ENCODE results near the gene SMCO4. TPM values are rescaled to one million over a fixed set of nuclear protein-coding genes. Genes with fewer than 3 reads are reported as not detected.

SMCO4 gene
- total RNA-seq, 1 experiment from 2014 or later = 23.0 TPM

DNA sequence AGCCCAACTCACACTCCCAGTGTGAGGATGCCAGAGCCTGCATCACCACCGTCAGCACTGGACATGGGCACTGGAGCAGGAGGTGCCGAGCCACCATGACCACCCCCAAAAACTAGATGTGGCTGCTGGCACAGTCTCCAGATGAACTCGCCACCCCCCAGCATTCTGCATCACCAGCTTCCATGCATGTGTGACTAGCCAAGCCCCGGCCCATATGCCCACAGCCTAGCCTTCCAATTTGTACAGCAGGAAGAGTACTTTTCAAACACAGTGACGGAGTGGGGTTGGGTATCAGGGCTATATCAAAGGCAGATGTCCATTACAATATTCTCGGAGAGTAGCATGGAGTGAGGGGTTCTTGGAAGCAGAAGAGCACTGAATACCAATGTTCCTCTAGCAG is 62.9 kb downstream of the SMCO4 start:
- Histone ChIP-seq H3K79me2 (ENCODE audit: low read depth) (no peaks in the 10 kb centered on the region), H3K4me3 (no peak overlapping the region), H3F3A (ENCODE audit: insufficient read depth, low read depth) (no peaks in the 10 kb centered on the region), H3K4me1 (replicated peaks; ENCODE audit: insufficient read depth) (peaks cover 18% of the 10 kb centered on the region), H3K27ac (no peak overlapping the region), H4K20me1 (ENCODE audit: insufficient read depth) (no peaks in the 10 kb centered on the region), H3K9me2 (ENCODE audit: insufficient read depth) (no peaks in the 10 kb centered on the region), H3K27me3 (ENCODE audit: insufficient read depth, low read depth) (no peaks in the 10 kb centered on the region), H3K36me3 (ENCODE audit: low read depth) (no peaks in the 10 kb centered on the region), H3K9me3 (ENCODE audit: insufficient read depth, low read depth) (no peaks in the 10 kb centered on the region), H2AFZ (no peak overlapping the region), H3K4me2 (no peak overlapping the region)
- no TSS peak for BruUV-seq (replicated peaks)
- CTCF ChIA-PET = no interaction called here
- DNase-seq = no peak
- POLR2A ChIA-PET (ENCODE audit: unreplicated experiment) = no interaction called here
- TF ChIP-seq EZH2 (IDR thresholded peaks at IDR 0.05; ENCODE audit: low read depth) = no peak
- TF ChIP-seq, protein P1, sequence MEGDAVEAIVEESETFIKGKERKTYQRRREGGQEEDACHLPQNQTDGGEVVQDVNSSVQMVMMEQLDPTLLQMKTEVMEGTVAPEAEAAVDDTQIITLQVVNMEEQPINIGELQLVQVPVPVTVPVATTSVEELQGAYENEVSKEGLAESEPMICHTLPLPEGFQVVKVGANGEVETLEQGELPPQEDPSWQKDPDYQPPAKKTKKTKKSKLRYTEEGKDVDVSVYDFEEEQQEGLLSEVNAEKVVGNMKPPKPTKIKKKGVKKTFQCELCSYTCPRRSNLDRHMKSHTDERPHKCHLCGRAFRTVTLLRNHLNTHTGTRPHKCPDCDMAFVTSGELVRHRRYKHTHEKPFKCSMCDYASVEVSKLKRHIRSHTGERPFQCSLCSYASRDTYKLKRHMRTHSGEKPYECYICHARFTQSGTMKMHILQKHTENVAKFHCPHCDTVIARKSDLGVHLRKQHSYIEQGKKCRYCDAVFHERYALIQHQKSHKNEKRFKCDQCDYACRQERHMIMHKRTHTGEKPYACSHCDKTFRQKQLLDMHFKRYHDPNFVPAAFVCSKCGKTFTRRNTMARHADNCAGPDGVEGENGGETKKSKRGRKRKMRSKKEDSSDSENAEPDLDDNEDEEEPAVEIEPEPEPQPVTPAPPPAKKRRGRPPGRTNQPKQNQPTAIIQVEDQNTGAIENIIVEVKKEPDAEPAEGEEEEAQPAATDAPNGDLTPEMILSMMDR (conservative IDR thresholded peaks at IDR 0.05) = no peak
- intact Hi-C loops (cut with micrococcal nuclease; ENCODE audit: unreplicated experiment) = no loop called here

DNA sequence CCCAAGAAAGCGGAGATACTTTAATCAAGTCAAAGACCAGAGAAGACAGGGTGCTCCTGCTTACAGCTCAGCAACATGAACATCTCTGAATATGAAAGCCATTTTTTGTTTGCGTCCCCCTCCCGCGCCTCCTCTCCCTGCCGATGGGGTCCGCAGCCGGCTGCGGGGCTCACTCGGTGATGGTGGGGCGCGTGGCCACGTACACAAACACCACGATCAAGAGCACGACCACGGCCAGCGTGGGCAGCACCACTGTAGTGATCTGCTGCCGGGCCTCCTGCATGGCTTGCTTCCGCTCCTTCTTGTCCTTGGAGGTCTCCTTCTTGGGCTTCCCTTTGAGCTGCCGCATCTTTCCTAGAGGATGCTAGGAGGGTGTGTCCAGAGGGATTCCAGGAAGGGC is 64.3 kb downstream of the SMCO4 start:
- no peaks in the 10 kb centered on the region for H4K20me1 ChIP-seq (ENCODE audit: insufficient read depth)
- H3K79me2 ChIP-seq (ENCODE audit: low read depth) = no peaks in the 10 kb centered on the region
- POLR2A ChIA-PET (ENCODE audit: unreplicated experiment) = no interaction called here
- H3K4me3 ChIP-seq = no peak overlapping the region
- no peaks in the 10 kb centered on the region for H3K36me3 ChIP-seq (ENCODE audit: low read depth)
- CTCF ChIA-PET = no interaction called here
- DNase-seq = no peak
- H3K27me3 ChIP-seq (ENCODE audit: insufficient read depth, low read depth) = no peaks in the 10 kb centered on the region
- no peaks in the 10 kb centered on the region for H3K9me3 ChIP-seq (ENCODE audit: insufficient read depth, low read depth)
- no peaks in the 10 kb centered on the region for H3F3A ChIP-seq (ENCODE audit: insufficient read depth, low read depth)
- H3K9me2 ChIP-seq (ENCODE audit: insufficient read depth) = no peaks in the 10 kb centered on the region
- no TSS peak for BruUV-seq (replicated peaks)
- intact Hi-C loops (cut with micrococcal nuclease; ENCODE audit: unreplicated experiment) = no loop called here
- no peak overlapping the region for H3K4me2 ChIP-seq
- TF ChIP-seq, protein P1 (conservative IDR thresholded peaks at IDR 0.05) = no peak
- no peak for TF ChIP-seq EZH2 (IDR thresholded peaks at IDR 0.05; ENCODE audit: low read depth)
- H3K4me1 ChIP-seq (replicated peaks; ENCODE audit: insufficient read depth) = peaks cover 18% of the 10 kb centered on the region
- H3K27ac ChIP-seq = no peak overlapping the region
- no peak overlapping the region for H2AFZ ChIP-seq

DNA sequence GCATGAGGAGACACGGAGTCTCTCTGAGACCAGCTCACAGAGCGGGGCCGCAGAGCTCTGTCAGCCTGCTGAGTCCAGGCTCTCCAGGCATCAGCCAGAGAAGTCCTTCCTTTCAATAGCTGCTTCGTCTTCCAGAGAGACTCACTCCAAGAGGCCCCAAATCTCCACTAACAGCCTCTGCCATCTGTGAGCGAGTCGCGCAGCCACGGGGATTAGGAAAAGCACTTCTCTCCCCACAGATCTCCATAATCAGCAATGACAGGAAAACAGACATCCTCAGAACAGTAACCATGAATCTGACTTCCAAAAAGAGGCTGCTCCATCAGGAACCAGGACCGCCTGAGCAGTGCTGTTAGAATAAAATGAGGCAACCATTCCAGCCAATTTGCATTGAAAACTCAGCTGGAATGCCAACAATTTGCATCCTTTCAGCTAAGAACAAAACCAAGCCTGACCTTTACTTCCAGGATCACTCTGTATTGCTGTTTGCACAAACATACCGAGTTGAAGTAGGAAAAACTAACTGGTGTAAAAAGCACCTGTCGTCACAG is 65.4 kb downstream of the SMCO4 start:
- Histone ChIP-seq H3K79me2 (ENCODE audit: low read depth) (no peaks in the 10 kb centered on the region), H3K27me3 (ENCODE audit: insufficient read depth, low read depth) (no peaks in the 10 kb centered on the region), H2AFZ (no peak overlapping the region), H3K4me1 (replicated peaks; ENCODE audit: insufficient read depth) (peaks cover 18% of the 10 kb centered on the region), H3F3A (ENCODE audit: insufficient read depth, low read depth) (no peaks in the 10 kb centered on the region), H3K9me3 (ENCODE audit: insufficient read depth, low read depth) (no peaks in the 10 kb centered on the region), H3K36me3 (ENCODE audit: low read depth) (no peaks in the 10 kb centered on the region), H3K9me2 (ENCODE audit: insufficient read depth) (no peaks in the 10 kb centered on the region), H3K4me3 (no peak overlapping the region), H3K4me2 (no peak overlapping the region), H4K20me1 (ENCODE audit: insufficient read depth) (no peaks in the 10 kb centered on the region), H3K27ac (no peak overlapping the region)
- DNase-seq = no peak
- ChIA-PET POLR2A (ENCODE audit: unreplicated experiment) (no interaction called here), CTCF (no interaction called here)
- TF ChIP-seq, protein P1 (conservative IDR thresholded peaks at IDR 0.05) = no peak
- TF ChIP-seq EZH2 (IDR thresholded peaks at IDR 0.05; ENCODE audit: low read depth) = no peak
- intact Hi-C loops (cut with micrococcal nuclease; ENCODE audit: unreplicated experiment) = no loop called here
- BruUV-seq (replicated peaks) = no TSS peak
